Adrenal gland (tissue), 12 donors: ENCODE results near the gene RAB20. TPM values are rescaled to one million over a fixed set of nuclear protein-coding genes. Genes with fewer than 3 reads are reported as not detected.

Experiments
- DNase-seq, 7 donors: peaks; one replicate each; pipeline ENCODE4 v3.0.0-alpha.2; 2019 to 2020
- H3K27ac ChIP-seq, 5 donors: fragments of 200-600 bp; sonication (generic) in 4 of 5; 1 replicate in 3 of 5; 2 replicates in 2 of 5; pipeline versions ENCODE4 v1.5.1 to v1.8.0; 2016 to 2020; ENCODE audit warnings: mild to moderate bottlenecking in 1 of 5
- H3K27me3 ChIP-seq: fragments of 200-600 bp; 2 replicates; pipeline ENCODE4 v1.8.0; 2021
- H3K36me3 ChIP-seq, 2 donors: fragments of 200-600 bp; replicated peaks in 1 of 2; 1 replicate in 1 of 2; 2 replicates in 1 of 2; pipeline versions ENCODE4 v1.5.1 to v1.8.0; 2018 to 2022
- H3K4me1 ChIP-seq, 2 donors: fragments of 200-600 bp; replicated peaks in 1 of 2; 1 replicate in 1 of 2; 2 replicates in 1 of 2; pipeline versions ENCODE4 v1.5.1 to v1.8.0; 2018 to 2021
- H3K4me3 ChIP-seq, 4 donors: fragments of 200-600 bp; sonication (generic) in 3 of 4; one replicate each; pipeline ENCODE4 v1.5.1; 2016 to 2018
- H3K9me3 ChIP-seq, 3 donors: fragments of 200-600 bp; sonication (generic) in 1 of 3; replicated peaks in 1 of 3; 1 replicate in 2 of 3; 2 replicates in 1 of 3; pipeline versions ENCODE4 v1.5.1 to v1.8.0; 2016 to 2021
- CTCF ChIP-seq, 6 experiments: fragments of 450-650 bp in 4 of 6; fragments of 200-600 bp in 2 of 6; sonication (generic) in 1 of 6; IDR thresholded peaks; 1 replicate in 5 of 6; 2 replicates in 1 of 6; pipeline versions ENCODE4 v1.5.1 to v1.8.0; 2016 to 2021; ENCODE audit warnings: antibody characterized with exemption in 6 of 6, mild to moderate bottlenecking in 2 of 6, moderate library complexity in 1 of 6
- POLR2A ChIP-seq, 2 donors: fragments of 450-650 bp; IDR thresholded peaks; one replicate each; pipeline ENCODE4 v1.6.1; 2017; ENCODE audit warnings: antibody characterized with exemption in 2 of 2, mild to moderate bottlenecking in 2 of 2, moderate library complexity in 1 of 2
- WGBS, 4 donors: extraction: QIAGEN DNeasy Blood & Tissue Kit in 2 of 4; methylation state at CpG; one replicate each; pipeline versions ENCODE4 v1.1.5 to v1.1.7; 2013 to 2017; 5-methylcytosine and 5-hydroxymethylcytosine counted together
- intact Hi-C, 2 donors: fragments of 100-400 bp; cut with DNase I; formaldehyde crosslinking; loops; one replicate each; pipeline versions ENCODE4 v1.14.1 to v1.15.0; 2022 to 2023
- polyA plus RNA-seq, 3 donors: library from polyadenylated mRNA; stranded (reverse); fragments of 200-250 nt in 2 of 3; fragments of 350-450 nt in 1 of 3; fragmentation: Illumina TruSeq in 1 of 3; extraction: RNeasy Lipid Tissue Mini Kit (QIAGEN cat#74804) in 1 of 3; gene quantifications; one replicate each; pipeline ENCODE4 v1.2.3, GENCODE V29; 2013 to 2014
- total RNA-seq, 9 donors: library from RNA; depleted of rRNA in 4 of 9; stranded (reverse); fragments of >200 nt in 4 of 9; fragments of 120-200 nt in 1 of 9; fragmentation: NEBNext Ultra II Directional in 1 of 9; extraction: Animal tissue kit (Norgen Biotek cat#: 25700) in 1 of 9; gene quantifications; one replicate each; pipeline versions ENCODE4 v1.1.0 to v1.2.4, GENCODE V29; 2013 to 2023
- donor health status: healthy with polysubstance abuse.
- donor health status: Bipolar disorder and iron deficiency.
- donor health status: DM: yes; HTN: yes; CAD: no.
- donor health status: DM: no; HTN: no; CAD: no.
- donor health status: DM: no; HTN: no; CAD: no.
- donor health status: DM: yes; HTN: yes; CAD: no.

Gene RAB20
- total and polyA plus RNA-seq, 12 donors, result 15.0 to 259 (median 40.5) TPM

GRCh38 chr13:110518226-110518525, 43.3 kb downstream of the RAB20 start:
- no peak for DNase-seq
- intact Hi-C loops, result loop anchor here in 1 of 2 donors (5.0 kb wide), 1 partner anchor 44 kb away; the partner anchor contains the start of gene RAB20
- Histone ChIP-seq H3K4me3 (no peak overlapping the region), H3K27ac (no peak overlapping the region), H3K27me3 (no peaks in the 10 kb centered on the region), H3K36me3 (peaks cover 0 to 11% of the 10 kb centered on the region in 2 donors), H3K9me3 (no peaks in the 10 kb centered on the region), H3K4me1 (peaks cover 18 to 34% of the 10 kb centered on the region in 2 donors)
- WGBS, 4 donors, result 90 to 100% (median 92%) methylated on average over 6 to 8 of the region's 8 CpGs
- no peak for TF ChIP-seq CTCF (IDR thresholded peaks at IDR 0.05)
- TF ChIP-seq POLR2A (IDR thresholded peaks at IDR 0.05), result no peak

- intact Hi-C loops, result loop anchor here in 1 of 2 donors (5.0 kb wide), 1 partner anchor 45 kb away; the partner anchor contains the start of gene RAB20
- Histone ChIP-seq H3K4me1 (peaks cover 18 to 31% of the 10 kb centered on the region in 2 donors), H3K9me3 (no peaks in the 10 kb centered on the region), H3K27ac (peak overlapping the region in 1 of 5 donors; percentile 16), H3K36me3 (peaks cover 0 to 16% of the 10 kb centered on the region in 2 donors), H3K4me3 (no peak overlapping the region), H3K27me3 (no peaks in the 10 kb centered on the region)
- peak in 2 of 7 donors; percentile 29 to 53 for DNase-seq
- WGBS, 4 donors, result 59 to 71% (median 62%) methylated on average over 6 to 7 of the region's 7 CpGs
- TF ChIP-seq CTCF (IDR thresholded peaks at IDR 0.05) (no peak), POLR2A (IDR thresholded peaks at IDR 0.05) (no peak)
These were observed 43.9 kb downstream of the RAB20 start for GRCh38 chr13:110517505-110518225.

- H3K36me3 ChIP-seq, result peaks cover 0 to 26% of the 10 kb centered on the region in 2 donors
- DNase-seq, result peak in 2 of 7 donors; percentile 43 to 62
- TF ChIP-seq CTCF (IDR thresholded peaks at IDR 0.05) (no peak), POLR2A (IDR thresholded peaks at IDR 0.05) (peak in 1 of 2 donors; percentile 9)
These were observed 45.0 kb downstream of the RAB20 start for GRCh38 chr13:110516500-110516899.

GRCh38 chr13:110512198-110512740, 49.3 kb downstream of the RAB20 start:
- intact Hi-C loops, result no loop called here
- H3K9me3 ChIP-seq, result no peaks in the 10 kb centered on the region
- H3K27me3 ChIP-seq, result no peaks in the 10 kb centered on the region
- no peak for DNase-seq
- no peak overlapping the region for H3K27ac ChIP-seq
- no peak overlapping the region for H3K4me3 ChIP-seq
- WGBS, 4 donors, result 87 to 93% (median 91%) methylated on average over 16 to 17 of the region's 17 CpGs
- no peak for TF ChIP-seq POLR2A (IDR thresholded peaks at IDR 0.05)
- no peak for TF ChIP-seq CTCF (IDR thresholded peaks at IDR 0.05)
- peaks cover 0 to 31% of the 10 kb centered on the region in 2 donors for H3K36me3 ChIP-seq
- H3K4me1 ChIP-seq, result peaks cover 3 to 19% of the 10 kb centered on the region in 2 donors

More at GRCh38 chr13:110516500-110516899, 45.0 kb downstream of the RAB20 start:
- Histone ChIP-seq H3K27ac (no peak overlapping the region), H3K4me1 (peaks cover 11 to 19% of the 10 kb centered on the region in 2 donors), H3K4me3 (no peak overlapping the region), H3K9me3 (no peaks in the 10 kb centered on the region), H3K27me3 (no peaks in the 10 kb centered on the region)
- intact Hi-C loops, result loop anchor here in 1 of 2 donors (5.0 kb wide), 1 partner anchor 46 kb away; the partner anchor contains the start of gene RAB20
- WGBS, 4 donors, result 43 to 68% (median 54%) methylated on average over 12 of the region's 12 CpGs
